ENCODE results near the gene SCN2B.
"Not testable (repeated sequence)": the region's sequence is repeated elsewhere in the genome, so short reads cannot be mapped to it uniquely, and the experiment has no call there.

The SCN2B gene

GRCh38 chr11:118207079-118207478 is 30.6 kb upstream of the SCN2B start:
- DNase-seq: no peak

GRCh38 chr11:118206391-118207031 is 30.1 kb upstream of the SCN2B start:
- DNase-seq: peak; percentile 12

- no peak for DNase-seq
Observed at GRCh38 chr11:118205606-118206378, 29.4 kb upstream of the SCN2B start.

GRCh38 chr11:118202599-118203422 is 26.4 kb upstream of the SCN2B start:
- no peak for DNase-seq

- DNase-seq: no peak
Observed at GRCh38 chr11:118201966-118202365, 25.5 kb upstream of the SCN2B start.

- DNase-seq: no peak
Observed at GRCh38 chr11:118200901-118201680, 24.7 kb upstream of the SCN2B start.

GRCh38 chr11:118200497-118200896 is 24.1 kb upstream of the SCN2B start:
- DNase-seq: no peak

GRCh38 chr11:118199135-118199534 is 22.7 kb upstream of the SCN2B start:
- no peak for DNase-seq

- DNase-seq: peak; percentile 65
Observed at GRCh38 chr11:118198370-118198769, 21.9 kb upstream of the SCN2B start.

GRCh38 chr11:118194835-118195627 is 18.6 kb upstream of the SCN2B start:
- DNase-seq: peak; percentile 35

GRCh38 chr11:118193910-118194566 is 17.6 kb upstream of the SCN2B start:
- no peak for DNase-seq

- not testable (repeated sequence) for DNase-seq
Observed at GRCh38 chr11:118192817-118193216, 16.4 kb upstream of the SCN2B start.

GRCh38 chr11:118190942-118191506 is 14.6 kb upstream of the SCN2B start:
- not testable (repeated sequence) for DNase-seq

GRCh38 chr11:118186346-118187107 is 10.1 kb upstream of the SCN2B start:
- no peak for DNase-seq

GRCh38 chr11:118184784-118185579 is 8.5 kb upstream of the SCN2B start:
- DNase-seq: no peak

GRCh38 chr11:118183691-118184090 is 7.3 kb upstream of the SCN2B start:
- not testable (repeated sequence) for DNase-seq

GRCh38 chr11:118180300-118180703 is 3.9 kb upstream of the SCN2B start:
- peak; percentile 61 for DNase-seq

- no peak for DNase-seq
Observed at GRCh38 chr11:118176778-118177134, 317 bp upstream of the SCN2B start.

All from right kidney (tissue), 1 donor.